GM12878 (cell line): Measurements from ENCODE around the gene ERN1. TPM values are rescaled to one million over a fixed set of nuclear protein-coding genes. Genes with fewer than 3 reads are reported as not detected.

Experiments
- ATAC-seq: fragments of 200-7000 bp; cut with Tn5 transposase; 3 replicates; pipeline ENCODE4 v1.9.1; 2020; ENCODE audit warnings: mild to moderate bottlenecking, moderate library complexity
- BruUV-seq: library from RNA; stranded (reverse); fragments of 400-500 nt; replicated peaks from 2 replicates; lab custom pipeline; 2021; lab: Mats Ljungman, UMichigan
- CTCF ChIA-PET: fragments of 300-600 bp; sonication (Branson Sonifier 250); formaldehyde crosslinking; extraction: SDS; loops from one replicate; lab custom pipeline; 2021; ENCODE audit warnings: inconsistent platforms; lab: Yijun Ruan, JAX
- POLR2A ChIA-PET: fragments of 350-600 bp; formaldehyde crosslinking; extraction: SDS; loops from one replicate; lab custom pipeline; 2021; ENCODE audit warnings: inconsistent platforms; lab: Charles Lee
- RAD21 ChIA-PET: fragments of 300-600 bp; sonication (Branson Sonifier 250); formaldehyde crosslinking; loops from one replicate; lab custom pipeline; 2023; ENCODE audit warnings: antibody characterized with exemption; ENCODE audit not compliant: unreplicated experiment; lab: Charles Lee
- SMC1A ChIA-PET: fragments of 300-600 bp; sonication (Branson Sonifier 250); formaldehyde crosslinking; loops from one replicate; lab custom pipeline; 2023; ENCODE audit not compliant: unreplicated experiment, uncharacterized antibody; lab: Charles Lee
- DNase-seq: peaks from one replicate; pipeline ENCODE4 v3.0.0-alpha.2; 2011; ENCODE audit warnings: low read depth, low spot score
- FAIRE-seq: peaks from 3 replicates; lab custom pipeline; 2011; peaks lifted over from hg19 to GRCh38; lab: Jason Lieb, UNC
- H2AFZ ChIP-seq: 2 replicates; pipeline ENCODE4 v1.6.0; 2011; ENCODE audit warnings: low read depth, low read length, control low read depth; ENCODE audit not compliant: control insufficient read depth
- H3K27ac ChIP-seq: 2 replicates; pipeline ENCODE4 v1.5.1; 2011; ENCODE audit warnings: control low read depth; ENCODE audit not compliant: control insufficient read depth, insufficient read depth
- H3K27me3 ChIP-seq, 2 experiments: replicated peaks in 1 of 2; 2 replicates each; pipeline versions ENCODE4 v1.6.0 to v1.6.1; 2011; ENCODE audit warnings: low read length in 1 of 2; ENCODE audit not compliant: control insufficient read depth in 2 of 2, insufficient read depth in 2 of 2
- H3K36me3 ChIP-seq, 2 experiments: 2 replicates each; pipeline ENCODE4 v1.5.1; 2011; ENCODE audit warnings: low read length in 1 of 2; ENCODE audit not compliant: control insufficient read depth in 2 of 2, insufficient read depth in 2 of 2
- H3K4me1 ChIP-seq: 2 replicates; pipeline ENCODE4 v1.6.1; 2011; ENCODE audit warnings: mild to moderate bottlenecking, low read length, moderate library complexity, mixed read lengths; ENCODE audit not compliant: control insufficient read depth, insufficient read depth
- H3K4me2 ChIP-seq: 2 replicates; pipeline ENCODE4 v1.6.0; 2011; ENCODE audit warnings: control low read depth; ENCODE audit not compliant: control insufficient read depth, insufficient read depth
- H3K4me3 ChIP-seq: fragments of 200-600 bp; sonication (generic); 2 replicates; pipeline ENCODE4 v1.5.1; 2016
- H3K79me2 ChIP-seq: 2 replicates; pipeline ENCODE4 v1.6.0; 2011; ENCODE audit warnings: low read length; ENCODE audit not compliant: control insufficient read depth, insufficient read depth
- H3K9ac ChIP-seq: 2 replicates; pipeline ENCODE4 v1.8.0; 2011; ENCODE audit warnings: low read length, control low read depth, mixed read lengths; ENCODE audit not compliant: control insufficient read depth, insufficient read depth
- H3K9me3 ChIP-seq: replicated peaks from 3 replicates; pipeline ENCODE4 v1.5.1; 2011; ENCODE audit warnings: mild to moderate bottlenecking, low read length; ENCODE audit not compliant: control insufficient read depth, insufficient read depth
- H4K20me1 ChIP-seq: 2 replicates; pipeline ENCODE4 v1.6.0; 2011; ENCODE audit not compliant: control insufficient read depth, insufficient read depth
- DPF2 ChIP-seq: fragments of 450-650 bp; IDR thresholded peaks from 2 replicates; pipeline ENCODE4 v1.6.1; 2017; ENCODE audit warnings: mild to moderate bottlenecking
- E4F1 ChIP-seq: fragments of 450-650 bp; IDR thresholded peaks from 2 replicates; pipeline ENCODE4 v1.6.1; 2018; ENCODE audit warnings: borderline replicate concordance, mild to moderate bottlenecking; ENCODE audit not compliant: partially characterized antibody
- EP300 ChIP-seq, 2 experiments: fragments of 150-350 bp in 1 of 2; IDR thresholded peaks; 2 replicates each; pipeline ENCODE4 v1.6.1; 2011 to 2012; ENCODE audit warnings: low read depth in 2 of 2, low read length in 2 of 2, borderline replicate concordance in 1 of 2, improper control_type of control experiment in 1 of 2, inconsistent platforms in 1 of 2; ENCODE audit not compliant: control insufficient read depth in 1 of 2
- ESRRA ChIP-seq: IDR thresholded peaks from 2 replicates; pipeline ENCODE4 v1.6.1; 2012; ENCODE audit warnings: mild to moderate bottlenecking, low read length, improper control_type of control experiment
- ETV6 ChIP-seq, 2 experiments: fragments of 450-650 bp in 1 of 2; IDR thresholded peaks in 1 of 2; conservative IDR thresholded peaks in 1 of 2; 2 replicates each; pipeline ENCODE4 v1.6.1; 2014; ENCODE audit warnings: antibody characterized with exemption in 1 of 2, borderline replicate concordance in 1 of 2, low read depth in 1 of 2, mild to moderate bottlenecking in 1 of 2, moderate library complexity in 1 of 2
- GABPA ChIP-seq: IDR thresholded peaks from 2 replicates; pipeline ENCODE4 v1.6.1; 2014; ENCODE audit warnings: antibody characterized with exemption, low read depth, mild to moderate bottlenecking, inconsistent platforms
- IRF4 ChIP-seq: IDR thresholded peaks from 2 replicates; pipeline ENCODE4 v1.6.1; 2011; ENCODE audit warnings: low read depth, low read length
- MTA2 ChIP-seq: fragments of 450-650 bp; IDR thresholded peaks from 2 replicates; pipeline ENCODE4 v1.6.1; 2016; ENCODE audit warnings: low read depth, mild to moderate bottlenecking, moderate library complexity
- NBN ChIP-seq: fragments of 450-650 bp; IDR thresholded peaks from 2 replicates; pipeline ENCODE4 v1.6.1; 2016
- NFYB ChIP-seq: IDR thresholded peaks from 2 replicates; pipeline ENCODE4 v1.6.1; 2011; ENCODE audit warnings: low read depth, mild to moderate bottlenecking, low read length, improper control_type of control experiment, moderate library complexity; ENCODE audit not compliant: insufficient read depth
- PAX5 ChIP-seq: IDR thresholded peaks from 2 replicates; pipeline ENCODE4 v1.6.1; 2011; ENCODE audit warnings: low read depth, low read length, borderline replicate concordance
- PRDM15 ChIP-seq: fragments of 450-650 bp; formaldehyde crosslinking; IDR thresholded peaks from 2 replicates; pipeline ENCODE4 v1.4.0; 2020; ENCODE audit warnings: mild to moderate bottlenecking, moderate library complexity
- RBBP5 ChIP-seq: fragments of 200-600 bp; sonication (generic); conservative IDR thresholded peaks from 2 replicates; pipeline ENCODE4 v1.6.1; 2016
- TCF3 ChIP-seq: IDR thresholded peaks from 2 replicates; pipeline ENCODE4 v1.6.1; 2012; ENCODE audit warnings: low read depth, mild to moderate bottlenecking, low read length, borderline replicate concordance; ENCODE audit not compliant: insufficient read depth
- WGBS: methylation state at CpG from one replicate; pipeline ENCODE4 v1.1.6; 2016; ENCODE audit warnings: low lambda C conversion rate; ENCODE audit not compliant: insufficient replicate concordance, insufficient coverage; ENCODE audit errors: missing lambda C conversion rate; 5-methylcytosine and 5-hydroxymethylcytosine counted together
- in situ Hi-C: fragments of 300-500 bp; cut with MboI; formaldehyde crosslinking; loops from 9 replicates; pipeline ENCODE4 v1.14.3; 2018; ENCODE audit warnings: mixed read lengths
- intact Hi-C: fragments of 100-400 bp; cut with micrococcal nuclease; formaldehyde crosslinking; loops from one replicate; pipeline ENCODE4 v1.14.2; 2022; ENCODE audit not compliant: unreplicated experiment
- polyA plus RNA-seq, 11 experiments: library from polyadenylated mRNA; depleted of rRNA in 4 of 11; unstranded in 6 of 11; stranded (reverse) in 5 of 11; fragments of >200 nt; fragmentation: Nextera tagmentation in 4 of 11; fragmentation: Illumina TruSeq in 1 of 11; extraction: Ambion mirVana in 4 of 11; extraction: Trizol in 1 of 11; gene quantifications; 1 replicate in 1 of 11; 2 replicates in 10 of 11; pipeline versions ENCODE4 v1.2.1 to v1.2.3, GENCODE V29; 2011 to 2016; ENCODE audit warnings: inconsistent platforms in 2 of 11, missing spikeins in 2 of 11, low read depth in 1 of 11
- total RNA-seq, 4 experiments: library from RNA; depleted of rRNA in 3 of 4; stranded (reverse); fragments of >200 nt in 3 of 4; fragmentation: Illumina TruSeq in 1 of 4; extraction: Trizol in 1 of 4; gene quantifications; 2 replicates each; pipeline versions ENCODE4 v1.2.1 to v1.2.3, GENCODE V29; 2013 to 2021

Gene ERN1
- total and polyA plus RNA-seq, 10 of the 15 experiments (the other 5 are each of a cell fraction or from before 2014, with no cell fraction given), result 2.6 to 19.2 (median 7.6) TPM

- no peak for TF ChIP-seq NBN
- TF ChIP-seq EP300 (IDR thresholded peaks at IDR 0.05; ENCODE audit: borderline replicate concordance in 1 of 2, control insufficient read depth in 1 of 2, low read depth in 2 of 2, low read length in 2 of 2), result no peak
- no peak for TF ChIP-seq PAX5
These were observed 72.2 kb downstream of the ERN1 start (continued) for GRCh38 chr17:64057701-64058263.

- H3K27ac ChIP-seq, result peak overlapping the region; percentile 35
- peak overlapping the region; percentile 1; the same call in 1 of the 2 replicates for H3K4me2 ChIP-seq
- H3K27me3 ChIP-seq, result no peaks in the 10 kb centered on the region
- RAD21 ChIA-PET, result interaction anchor here (0.6 to 6.7 kb wide), 16 partner anchors 18 to 137 kb away, joined by 3 to 89 read pairs (median 4); partner anchors contain the start of gene ERN1
- DNase-seq (peak; percentile 57), ATAC-seq (peak; percentile 88), FAIRE-seq (peak; percentile 84)
- no peaks in the 10 kb centered on the region for H4K20me1 ChIP-seq
- H3K4me1 ChIP-seq, result peaks cover 30% of the 10 kb centered on the region
- no peaks in the 10 kb centered on the region for H3K9me3 ChIP-seq
- no peaks in the 10 kb centered on the region for H3K79me2 ChIP-seq
- no peak overlapping the region for H3K4me3 ChIP-seq
- BruUV-seq, result no TSS peak
- in situ Hi-C loops (no loop called here), intact Hi-C loops (no loop called here)
- 57% methylated on average over 12 of the region's 12 CpGs for WGBS
- CTCF ChIA-PET, result interaction anchor here (0.5 to 5.2 kb wide), 17 partner anchors 14 to 234 kb away, joined by 3 to 71 read pairs (median 5); partner anchors contain the start of gene ERN1
- peak overlapping the region; percentile 15; the same call in 1 of the 2 replicates for H3K9ac ChIP-seq
- SMC1A ChIA-PET, result interaction anchor here (0.6 to 3.7 kb wide), 25 partner anchors 9 to 234 kb away, joined by 3 to 53 read pairs (median 4); partner anchors contain the start of genes CD79B, ERN1 and ICAM2
- POLR2A ChIA-PET, result interaction anchor here (0.6 to 1.6 kb wide), 11 partner anchors 10 to 91 kb away, joined by 3 to 6 read pairs (median 4); partner anchors contain the start of gene ERN1
- peak overlapping the region; percentile 45 for H2AFZ ChIP-seq
- peaks cover 10 to 33% of the 10 kb centered on the region in 2 experiments for H3K36me3 ChIP-seq
- TF ChIP-seq DPF2 (peak; percentile 65; the same call in 1 of the 2 replicates), PRDM15 (CRISPR knock-in tag) (no peak), RBBP5 (no peak), E4F1 (no peak), GABPA (no peak), IRF4 (0 out of 2 replicates have a peak, but pooled peaks have one; percentile 24), TCF3 (peak; percentile 28; the same call in 1 of the 2 replicates), NFYB (no peak), MTA2 (peak; percentile 59; the same call in 1 of the 2 replicates), ESRRA (no peak), ETV6 (conservative IDR thresholded peaks at IDR 0.05 in 1 of 2, IDR thresholded peaks at IDR 0.05 in 1 of 2; ENCODE audit: borderline replicate concordance in 1 of 2, low read depth in 1 of 2) (peak in 1 of 2 experiments; percentile 71; a peak in 1 of 4 replicates)
These were observed 73.5 kb downstream of the ERN1 start for GRCh38 chr17:64056269-64057005.
